ENCODE data around the gene FIBCD1. TPM values are rescaled to one million over a fixed set of nuclear protein-coding genes. Genes with fewer than 3 reads are reported as not detected.
"Not testable (repeated sequence)": the region's sequence is repeated elsewhere in the genome, so short reads cannot be mapped to it uniquely, and the experiment has no call there.

Gene FIBCD1
- total RNA-seq, 1 donor from 2014 or later, result not detected

GRCh38 chr9:130970855-130971254 lies 31.8 kb upstream of the FIBCD1 start:
- H3K27me3 Mint-ChIP-seq (ENCODE audit: insufficient read depth), result no peaks in the 10 kb centered on the region
- intact Hi-C loops (cut with micrococcal nuclease), result no loop called here
- H3K9me3 Mint-ChIP-seq, result no peaks in the 10 kb centered on the region
- DNase-seq (ENCODE audit: low spot score), result no peak
- H3K4me3 Mint-ChIP-seq, result no peak overlapping the region
- H3K4me1 Mint-ChIP-seq (ENCODE audit: low read depth), result no peaks in the 10 kb centered on the region
- H3K27ac Mint-ChIP-seq, result peak overlapping the region; percentile 68
- no peaks in the 10 kb centered on the region for H3K36me3 Mint-ChIP-seq (ENCODE audit: low read depth)

DNA sequence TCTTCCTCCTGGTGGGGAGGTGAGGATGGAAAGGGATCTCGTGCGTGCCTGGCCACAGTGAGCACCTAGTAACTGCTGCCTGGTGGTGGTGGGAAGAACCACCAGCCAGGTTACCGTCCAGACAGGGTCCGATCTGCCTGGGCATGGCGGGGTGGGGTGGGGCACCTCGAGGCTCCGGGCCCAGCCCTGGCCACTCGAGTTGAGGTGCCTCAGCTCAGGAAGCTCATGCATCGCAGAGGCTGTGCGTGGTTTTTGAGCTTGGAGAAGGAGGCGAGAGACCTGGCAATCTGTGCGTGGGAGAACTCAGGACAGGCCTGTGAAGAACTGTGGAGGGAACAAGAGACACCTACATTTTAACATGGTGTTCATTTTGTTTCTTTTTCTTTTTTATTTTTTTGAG lies 31.0 kb upstream of the FIBCD1 start:
- H3K9me3 Mint-ChIP-seq, result no peaks in the 10 kb centered on the region
- no peaks in the 10 kb centered on the region for H3K4me1 Mint-ChIP-seq (ENCODE audit: low read depth)
- DNase-seq (ENCODE audit: low spot score), result no peak
- no peak overlapping the region for H3K27ac Mint-ChIP-seq
- no peaks in the 10 kb centered on the region for H3K27me3 Mint-ChIP-seq (ENCODE audit: insufficient read depth)
- intact Hi-C loops (cut with micrococcal nuclease), result no loop called here
- H3K4me3 Mint-ChIP-seq, result no peak overlapping the region
- no peaks in the 10 kb centered on the region for H3K36me3 Mint-ChIP-seq (ENCODE audit: low read depth)

DNA sequence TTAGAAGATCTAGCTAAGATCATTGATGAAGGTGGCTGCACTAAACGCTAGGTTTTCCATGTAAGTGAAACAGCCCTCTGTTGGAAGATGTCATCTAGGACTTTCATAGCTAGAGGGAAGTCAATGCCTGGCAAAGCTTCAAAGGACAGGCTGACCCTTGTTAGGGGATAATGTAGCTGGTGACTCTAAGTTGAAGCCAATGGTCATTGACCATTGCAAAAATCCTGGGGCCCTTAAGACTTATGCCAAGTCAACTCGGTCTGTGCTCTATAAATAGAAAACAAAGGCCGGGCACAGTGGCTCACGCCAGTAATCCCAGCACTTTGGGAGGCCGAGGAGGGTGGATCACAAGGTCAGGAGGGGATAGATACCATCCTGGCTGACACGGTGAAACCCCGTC lies 26.6 kb upstream of the FIBCD1 start:
- intact Hi-C loops (cut with micrococcal nuclease), result no loop called here
- no peaks in the 10 kb centered on the region for H3K27me3 Mint-ChIP-seq (ENCODE audit: insufficient read depth)
- H3K4me1 Mint-ChIP-seq (ENCODE audit: low read depth), result no peaks in the 10 kb centered on the region
- DNase-seq (ENCODE audit: low spot score), result no peak
- H3K27ac Mint-ChIP-seq, result no peak overlapping the region
- H3K4me3 Mint-ChIP-seq, result no peak overlapping the region
- H3K9me3 Mint-ChIP-seq, result no peaks in the 10 kb centered on the region
- H3K36me3 Mint-ChIP-seq (ENCODE audit: low read depth), result no peaks in the 10 kb centered on the region

DNA sequence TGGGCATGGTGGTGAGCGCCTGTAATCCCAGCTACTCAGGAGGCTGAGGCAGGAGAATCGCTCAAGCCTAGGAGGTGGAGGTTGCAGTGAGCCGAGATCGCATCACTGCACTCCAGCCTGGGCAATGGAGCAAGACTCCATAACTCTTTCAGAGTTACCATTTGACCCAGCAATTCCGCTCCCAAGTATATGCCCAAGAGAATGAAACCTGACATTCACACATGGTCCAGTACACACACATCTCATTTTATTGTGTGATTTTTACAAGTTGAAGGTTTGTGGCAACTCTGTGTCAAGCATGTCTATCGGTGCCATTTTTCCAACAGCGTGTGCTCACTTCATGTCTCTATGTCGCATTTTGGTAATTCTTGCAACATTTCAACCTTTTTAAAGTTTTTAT lies 24.9 kb upstream of the FIBCD1 start:
- H3K27ac Mint-ChIP-seq, result no peak overlapping the region
- H3K9me3 Mint-ChIP-seq, result peaks cover 2% of the 10 kb centered on the region
- no peak for DNase-seq (ENCODE audit: low spot score)
- H3K4me1 Mint-ChIP-seq (ENCODE audit: low read depth), result no peaks in the 10 kb centered on the region
- no peaks in the 10 kb centered on the region for H3K36me3 Mint-ChIP-seq (ENCODE audit: low read depth)
- no peaks in the 10 kb centered on the region for H3K27me3 Mint-ChIP-seq (ENCODE audit: insufficient read depth)
- intact Hi-C loops (cut with micrococcal nuclease), result no loop called here
- no peak overlapping the region for H3K4me3 Mint-ChIP-seq

DNA sequence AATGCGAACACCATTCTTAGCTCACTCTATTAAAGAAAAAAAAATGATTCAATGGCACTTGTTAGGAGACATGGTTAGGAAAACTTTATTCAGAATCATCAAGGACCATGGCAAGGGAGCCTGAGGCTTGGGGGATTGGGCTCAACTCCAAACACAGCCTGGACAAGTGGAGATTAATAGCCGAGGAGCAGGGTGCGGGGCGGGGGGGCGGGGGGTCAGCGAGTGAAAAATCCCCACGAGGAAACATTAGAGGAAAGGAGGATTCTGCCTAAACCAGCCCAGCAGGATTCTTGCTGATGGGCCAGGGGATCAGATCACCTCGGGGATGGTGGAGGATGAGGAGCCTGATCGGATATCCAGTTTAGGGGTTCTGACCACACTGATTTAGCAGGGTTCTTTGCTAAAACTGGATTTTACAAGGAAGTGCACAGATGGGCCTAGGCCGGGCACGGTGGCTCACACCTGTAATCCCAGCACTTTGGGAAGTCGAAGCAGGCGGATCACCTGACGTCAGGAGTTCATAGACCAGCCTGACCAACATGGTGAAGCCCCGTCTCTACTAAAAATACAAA lies 24.4 kb upstream of the FIBCD1 start:
- Mint-ChIP-seq H3K27me3 (ENCODE audit: insufficient read depth) (no peaks in the 10 kb centered on the region), H3K27ac (no peak overlapping the region), H3K36me3 (ENCODE audit: low read depth) (no peaks in the 10 kb centered on the region), H3K9me3 (peaks cover 5% of the 10 kb centered on the region), H3K4me1 (ENCODE audit: low read depth) (no peaks in the 10 kb centered on the region), H3K4me3 (no peak overlapping the region)
- intact Hi-C loops (cut with micrococcal nuclease), result no loop called here
- no peak for DNase-seq (ENCODE audit: low spot score)

GRCh38 chr9:130962418-130963316 lies 23.6 kb upstream of the FIBCD1 start:
- Mint-ChIP-seq H3K4me3 (no peak overlapping the region), H3K4me1 (ENCODE audit: low read depth) (no peaks in the 10 kb centered on the region), H3K9me3 (peaks cover 10% of the 10 kb centered on the region), H3K36me3 (ENCODE audit: low read depth) (no peaks in the 10 kb centered on the region), H3K27me3 (ENCODE audit: insufficient read depth) (no peaks in the 10 kb centered on the region), H3K27ac (no peak overlapping the region)
- intact Hi-C loops (cut with micrococcal nuclease), result no loop called here
- DNase-seq (ENCODE audit: low spot score), result no peak

GRCh38 chr9:130961511-130962300 lies 22.7 kb upstream of the FIBCD1 start:
- H3K36me3 Mint-ChIP-seq (ENCODE audit: low read depth), result no peaks in the 10 kb centered on the region
- peaks cover 10% of the 10 kb centered on the region for H3K9me3 Mint-ChIP-seq
- no peaks in the 10 kb centered on the region for H3K4me1 Mint-ChIP-seq (ENCODE audit: low read depth)
- intact Hi-C loops (cut with micrococcal nuclease), result no loop called here
- H3K4me3 Mint-ChIP-seq, result no peak overlapping the region
- no peak overlapping the region for H3K27ac Mint-ChIP-seq
- DNase-seq (ENCODE audit: low spot score), result no peak
- no peaks in the 10 kb centered on the region for H3K27me3 Mint-ChIP-seq (ENCODE audit: insufficient read depth)

GRCh38 chr9:130960522-130961378 lies 21.7 kb upstream of the FIBCD1 start:
- intact Hi-C loops (cut with micrococcal nuclease), result no loop called here
- peaks cover 10% of the 10 kb centered on the region for H3K9me3 Mint-ChIP-seq
- H3K27me3 Mint-ChIP-seq (ENCODE audit: insufficient read depth), result no peaks in the 10 kb centered on the region
- no peak overlapping the region for H3K4me3 Mint-ChIP-seq
- H3K4me1 Mint-ChIP-seq (ENCODE audit: low read depth), result no peaks in the 10 kb centered on the region
- no peak overlapping the region for H3K27ac Mint-ChIP-seq
- no peak for DNase-seq (ENCODE audit: low spot score)
- no peaks in the 10 kb centered on the region for H3K36me3 Mint-ChIP-seq (ENCODE audit: low read depth)

- Mint-ChIP-seq H3K36me3 (ENCODE audit: low read depth) (no peaks in the 10 kb centered on the region), H3K4me1 (ENCODE audit: low read depth) (no peaks in the 10 kb centered on the region), H3K4me3 (no peak overlapping the region), H3K27me3 (ENCODE audit: insufficient read depth) (no peaks in the 10 kb centered on the region), H3K27ac (no peak overlapping the region), H3K9me3 (peaks cover 10% of the 10 kb centered on the region)
- no peak for DNase-seq (ENCODE audit: low spot score)
- intact Hi-C loops (cut with micrococcal nuclease), result no loop called here
These were observed 20.8 kb upstream of the FIBCD1 start for GRCh38 chr9:130959809-130960334.

GRCh38 chr9:130958564-130958963 lies 19.5 kb upstream of the FIBCD1 start:
- H3K4me3 Mint-ChIP-seq; H3K9me3 Mint-ChIP-seq; H3K27me3 Mint-ChIP-seq (ENCODE audit: insufficient read depth); H3K4me1 Mint-ChIP-seq (ENCODE audit: low read depth); intact Hi-C loops (cut with micrococcal nuclease); DNase-seq (ENCODE audit: low spot score); H3K27ac Mint-ChIP-seq; H3K36me3 Mint-ChIP-seq (ENCODE audit: low read depth): not testable (repeated sequence)

DNA sequence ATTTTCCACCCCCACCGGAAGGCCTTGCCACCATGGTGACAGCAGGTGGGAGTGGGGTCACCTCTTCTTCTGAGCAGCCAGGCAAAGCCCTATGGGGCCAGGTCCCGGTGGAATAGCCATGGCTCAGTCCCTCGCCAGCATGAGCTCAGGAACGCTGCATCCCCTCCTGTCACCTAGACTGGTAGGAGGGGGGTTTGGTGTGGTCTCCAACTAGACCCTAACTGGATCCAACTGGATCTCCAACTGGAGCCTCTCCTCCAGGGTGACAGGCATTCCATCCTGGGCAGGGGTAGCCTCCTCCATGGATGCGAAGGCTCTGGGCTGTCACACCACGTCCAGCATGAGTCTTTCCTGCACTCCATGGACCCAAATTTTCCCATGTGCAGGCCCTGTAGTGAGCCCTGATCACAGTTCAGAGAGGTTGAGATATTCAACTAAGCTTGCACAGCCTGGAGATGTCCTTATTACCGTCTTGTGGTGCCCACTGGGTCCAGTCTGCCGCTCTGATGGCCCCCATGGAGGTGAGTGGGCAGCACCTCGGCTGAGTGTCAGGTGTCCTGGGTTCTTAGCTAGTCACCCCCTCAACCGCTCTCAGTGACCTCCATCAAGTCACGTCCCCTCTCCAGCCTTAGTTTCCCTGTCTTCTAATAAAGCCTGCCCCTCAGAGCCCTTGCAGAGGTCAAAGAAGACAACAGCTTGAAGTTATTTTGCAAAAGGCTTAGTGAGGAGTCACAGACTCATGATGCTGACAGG lies 18.6 kb upstream of the FIBCD1 start:
- H3K4me1 Mint-ChIP-seq (ENCODE audit: low read depth), result no peaks in the 10 kb centered on the region
- intact Hi-C loops (cut with micrococcal nuclease), result no loop called here

More for the DNA sequence above, 18.6 kb upstream of the FIBCD1 start:
- no peaks in the 10 kb centered on the region for H3K27me3 Mint-ChIP-seq (ENCODE audit: insufficient read depth)
- no peak overlapping the region for H3K4me3 Mint-ChIP-seq
- H3K9me3 Mint-ChIP-seq, result peaks cover 10% of the 10 kb centered on the region
- no peak for DNase-seq (ENCODE audit: low spot score)
- no peaks in the 10 kb centered on the region for H3K36me3 Mint-ChIP-seq (ENCODE audit: low read depth)
- H3K27ac Mint-ChIP-seq, result no peak overlapping the region

All from activated T-helper 1 cell treated with anti-CD3 and anti-CD28 coated beads, Interleukin-12 subunit alpha, Interleukin-12 subunit beta, Interleukin-2, Interleukin-4 antibody, amounts not matched to agents 30 ng/mL and 10 ng/mL and 1 ng/mL, durations not matched to agents 14 hours and 24 hours and 36 hours (primary cell).